Measurements from ENCODE around the gene TMOD2. TPM values are rescaled to one million over a fixed set of nuclear protein-coding genes. Genes with fewer than 3 reads are reported as not detected.

TMOD2 gene
- total RNA-seq, 4 donors from 2014 or later, result 7.8 to 18.7 (median 9.5) TPM

- Histone ChIP-seq H3K4me1 (peaks cover 74% of the 10 kb centered on the region), H3K4me3 (no peak overlapping the region), H3K27me3 (no peaks in the 10 kb centered on the region), H3K36me3 (no peaks in the 10 kb centered on the region), H3K27ac (no peak overlapping the region), H3K9me3 (no peaks in the 10 kb centered on the region)
- no peak for TF ChIP-seq POLR2A (IDR thresholded peaks at IDR 0.05)
- no peak for TF ChIP-seq EP300 (IDR thresholded peaks at IDR 0.05)
- no peak for TF ChIP-seq POLR2AphosphoS5 (IDR thresholded peaks at IDR 0.05)
- TF ChIP-seq CTCF (IDR thresholded peaks at IDR 0.05), result no peak
- DNase-seq (ENCODE audit: low spot score in 2 of 2), result no peak
- WGBS, result 60% methylated on average over 5 of the region's 5 CpGs
These were observed 90.1 kb downstream of the TMOD2 start for GRCh38 chr15:51841406-51842040.

- H3K4me1 ChIP-seq, result peaks cover 74% of the 10 kb centered on the region
These were observed 90.9 kb downstream of the TMOD2 start for GRCh38 chr15:51842265-51842664.

GRCh38 chr15:51842852-51843737 lies 91.7 kb downstream of the TMOD2 start:
- no peak for TF ChIP-seq POLR2AphosphoS5 (IDR thresholded peaks at IDR 0.05)
- no peaks in the 10 kb centered on the region for H3K27me3 ChIP-seq
- no peak overlapping the region for H3K4me3 ChIP-seq
- no peak for DNase-seq (ENCODE audit: low spot score in 2 of 2)
- peaks cover 73% of the 10 kb centered on the region for H3K4me1 ChIP-seq
- H3K27ac ChIP-seq, result no peak overlapping the region
- no peaks in the 10 kb centered on the region for H3K9me3 ChIP-seq
- no peaks in the 10 kb centered on the region for H3K36me3 ChIP-seq
- 71% methylated on average over 6 of the region's 6 CpGs for WGBS

More at GRCh38 chr15:51842265-51842664, 90.9 kb downstream of the TMOD2 start:
- no peak overlapping the region for H3K4me3 ChIP-seq
- H3K36me3 ChIP-seq, result no peaks in the 10 kb centered on the region
- no peaks in the 10 kb centered on the region for H3K9me3 ChIP-seq
- no peak for DNase-seq (ENCODE audit: low spot score in 2 of 2)
- TF ChIP-seq CTCF (IDR thresholded peaks at IDR 0.05) (no peak), POLR2AphosphoS5 (IDR thresholded peaks at IDR 0.05) (no peak), POLR2A (IDR thresholded peaks at IDR 0.05) (no peak), EP300 (IDR thresholded peaks at IDR 0.05) (no peak)
- H3K27me3 ChIP-seq, result no peaks in the 10 kb centered on the region
- no peak overlapping the region for H3K27ac ChIP-seq
- 99% methylated on average over 3 of the region's 3 CpGs for WGBS

GRCh38 chr15:51844747-51845426 lies 93.5 kb downstream of the TMOD2 start:
- H3K36me3 ChIP-seq, result no peaks in the 10 kb centered on the region
- H3K4me3 ChIP-seq, result no peak overlapping the region
- 65% methylated on average over 4 of the region's 4 CpGs for WGBS
- H3K27me3 ChIP-seq, result no peaks in the 10 kb centered on the region
- peak overlapping the region; percentile 26 for H3K27ac ChIP-seq
- H3K4me1 ChIP-seq, result peaks cover 71% of the 10 kb centered on the region
- H3K9me3 ChIP-seq, result no peaks in the 10 kb centered on the region
- no peak for DNase-seq (ENCODE audit: low spot score in 2 of 2)
- TF ChIP-seq POLR2AphosphoS5 (IDR thresholded peaks at IDR 0.05) (no peak), CTCF (IDR thresholded peaks at IDR 0.05) (no peak), POLR2A (IDR thresholded peaks at IDR 0.05) (no peak), EP300 (IDR thresholded peaks at IDR 0.05) (no peak)

- peak overlapping the region; percentile 26 for H3K27ac ChIP-seq
These were observed 94.7 kb downstream of the TMOD2 start for GRCh38 chr15:51846066-51846462.

More at GRCh38 chr15:51846066-51846462, 94.7 kb downstream of the TMOD2 start:
- Histone ChIP-seq H3K36me3 (no peaks in the 10 kb centered on the region), H3K27me3 (no peaks in the 10 kb centered on the region), H3K4me3 (no peak overlapping the region), H3K4me1 (peaks cover 77% of the 10 kb centered on the region), H3K9me3 (no peaks in the 10 kb centered on the region)
- no peak for TF ChIP-seq POLR2A (IDR thresholded peaks at IDR 0.05)
- 54% methylated on average over 3 of the region's 3 CpGs for WGBS
- no peak for DNase-seq (ENCODE audit: low spot score in 2 of 2)

Measured in suprapubic skin (tissue), 4 donors.